Caco-2 (cell line): ENCODE measurements around the gene LTO1. TPM values are rescaled to one million over a fixed set of nuclear protein-coding genes. Genes with fewer than 3 reads are reported as not detected.
A peak's percentile ranks its signal among the peaks of the same experiment; 100 is the strongest.

Experiments
- BruUV-seq: library from RNA; stranded (reverse); fragments of 400-500 nt; replicated peaks from 2 replicates; lab custom pipeline; 2021; lab: Mats Ljungman, UMichigan
- CTCF ChIA-PET: fragments of 300-600 bp; sonication (Branson Sonifier 250); formaldehyde crosslinking; loops from one replicate; lab custom pipeline; 2022; ENCODE audit warnings: antibody characterized with exemption; lab: Charles Lee
- POLR2A ChIA-PET: fragments of 300-600 bp; sonication (Branson Sonifier 250); formaldehyde crosslinking; loops from one replicate; lab custom pipeline; 2022; ENCODE audit warnings: antibody characterized with exemption; lab: Charles Lee
- DNase-seq, 2 experiments: peaks; one replicate each; pipeline versions ENCODE4 v3.0.0 to v3.0.0-alpha.2; 2020 to 2022
- H3K27me3 ChIP-seq: replicated peaks from 2 replicates; pipeline ENCODE4 v1.6.0; 2011; ENCODE audit warnings: low read length; ENCODE audit not compliant: control insufficient read depth, insufficient read depth
- H3K36me3 ChIP-seq: 2 replicates; pipeline ENCODE4 v1.5.1; 2011; ENCODE audit warnings: low read length; ENCODE audit not compliant: control insufficient read depth, insufficient read depth
- H3K4me1 ChIP-seq: fragments of 250-450 bp; sonication (Bioruptor Pico); 2 replicates; pipeline ENCODE4 v1.5.1; 2020; ENCODE audit warnings: mild to moderate bottlenecking
- H3K4me3 ChIP-seq: 2 replicates; pipeline ENCODE4 v1.5.1; 2011; ENCODE audit warnings: low read depth, mild to moderate bottlenecking, control low read depth, low read length
- H3K9me3 ChIP-seq: fragments of 250-450 bp; sonication (Bioruptor Pico); 2 replicates; pipeline ENCODE4 v1.5.1; 2020; ENCODE audit warnings: mild to moderate bottlenecking, moderate library complexity
- H3K27ac Mint-ChIP-seq: one replicate; pipeline ENCODE4 v1.8.0; 2022; ENCODE audit warnings: mixed read lengths; ENCODE audit not compliant: unreplicated experiment
- H3K27me3 Mint-ChIP-seq: one replicate; pipeline ENCODE4 v1.8.0; 2022; ENCODE audit warnings: mixed read lengths; ENCODE audit not compliant: insufficient read depth, unreplicated experiment
- H3K36me3 Mint-ChIP-seq: one replicate; pipeline ENCODE4 v1.8.0; 2022; ENCODE audit warnings: mild to moderate bottlenecking, mixed read lengths; ENCODE audit not compliant: insufficient read depth, unreplicated experiment
- H3K4me1 Mint-ChIP-seq: one replicate; pipeline ENCODE4 v1.8.0; 2022; ENCODE audit warnings: low read depth, mixed read lengths; ENCODE audit not compliant: unreplicated experiment
- H3K4me3 Mint-ChIP-seq: one replicate; pipeline ENCODE4 v1.8.0; 2022; ENCODE audit warnings: mild to moderate bottlenecking, moderate library complexity, mixed read lengths; ENCODE audit not compliant: unreplicated experiment
- H3K9me3 Mint-ChIP-seq: one replicate; pipeline ENCODE4 v1.8.0; 2022; ENCODE audit warnings: mixed read lengths; ENCODE audit not compliant: unreplicated experiment
- CTCF ChIP-seq, 2 experiments: fragments of 200-600 bp in 1 of 2; IDR thresholded peaks; 1 replicate in 1 of 2; 2 replicates in 1 of 2; pipeline versions ENCODE4 v1.5.1 to v1.8.0; 2011 to 2022; ENCODE audit warnings: antibody characterized with exemption in 1 of 2, control low read depth in 1 of 2, inconsistent platforms in 1 of 2, low read depth in 1 of 2, low read length in 1 of 2, mild to moderate bottlenecking in 1 of 2, moderate library complexity in 1 of 2; ENCODE audit not compliant: insufficient read depth in 1 of 2, severe bottlenecking in 1 of 2, unreplicated experiment in 1 of 2
- intact Hi-C: fragments of 100-400 bp; cut with micrococcal nuclease; formaldehyde crosslinking; loops from one replicate; pipeline ENCODE4 v1.10.0; 2022; ENCODE audit not compliant: unreplicated experiment
- total RNA-seq: library from RNA; stranded (reverse); gene quantifications from 2 replicates; pipeline ENCODE4 v1.2.3, GENCODE V29; 2022

The LTO1 gene
- total RNA-seq, 1 experiment from 2014 or later: 49.3 TPM

DNA sequence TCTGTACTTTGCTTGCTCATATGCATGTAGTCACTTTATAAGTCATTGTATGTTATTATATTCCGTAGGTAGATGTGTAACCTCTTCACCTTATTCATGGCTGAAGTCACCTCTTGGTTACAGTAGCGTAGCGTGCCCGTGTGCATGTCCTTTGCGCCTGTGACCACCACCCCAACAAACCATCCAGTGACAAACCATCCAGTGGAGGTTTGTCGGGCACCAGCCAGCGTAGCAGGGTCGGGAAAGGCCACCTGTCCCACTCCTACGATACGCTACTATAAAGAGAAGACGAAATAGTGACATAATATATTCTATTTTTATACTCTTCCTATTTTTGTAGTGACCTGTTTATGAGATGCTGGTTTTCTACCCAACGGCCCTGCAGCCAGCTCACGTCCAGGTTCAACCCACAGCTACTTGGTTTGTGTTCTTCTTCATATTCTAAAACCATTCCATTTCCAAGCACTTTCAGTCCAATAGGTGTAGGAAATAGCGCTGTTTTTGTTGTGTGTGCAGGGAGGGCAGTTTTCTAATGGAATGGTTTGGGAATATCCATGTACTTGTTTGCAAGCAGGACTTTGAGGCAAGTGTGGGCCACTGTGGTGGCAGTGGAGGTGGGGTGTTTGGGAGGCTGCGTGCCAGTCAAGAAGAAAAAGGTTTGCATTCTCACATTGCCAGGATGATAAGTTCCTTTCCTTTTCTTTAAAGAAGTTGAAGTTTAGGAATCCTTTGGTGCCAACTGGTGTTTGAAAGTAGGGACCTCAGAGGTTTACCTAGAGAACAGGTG is 23.1 kb downstream of the LTO1 start:
- no peaks in the 10 kb centered on the region for H3K9me3 ChIP-seq
- Mint-ChIP-seq H3K27ac (no peak overlapping the region), H3K27me3 (no peaks in the 10 kb centered on the region), H3K4me3 (no peak overlapping the region), H3K36me3 (peaks cover 100% of the 10 kb centered on the region), H3K4me1 (peaks cover 17% of the 10 kb centered on the region), H3K9me3 (no peaks in the 10 kb centered on the region)
- H3K4me3 ChIP-seq: no peak overlapping the region
- no peaks in the 10 kb centered on the region for H3K27me3 ChIP-seq
- ChIA-PET POLR2A (no interaction called here), CTCF (no interaction called here)
- BruUV-seq: no TSS peak
- DNase-seq: peak in 1 of 2 experiments; percentile 23
- peaks cover 21% of the 10 kb centered on the region for H3K4me1 ChIP-seq
- intact Hi-C loops: no loop called here
- no peak for TF ChIP-seq CTCF (IDR thresholded peaks at IDR 0.05; ENCODE audit: insufficient read depth in 1 of 2, low read depth in 1 of 2, low read length in 1 of 2, severe bottlenecking in 1 of 2, unreplicated experiment in 1 of 2)
- H3K36me3 ChIP-seq: peaks cover 7% of the 10 kb centered on the region

DNA sequence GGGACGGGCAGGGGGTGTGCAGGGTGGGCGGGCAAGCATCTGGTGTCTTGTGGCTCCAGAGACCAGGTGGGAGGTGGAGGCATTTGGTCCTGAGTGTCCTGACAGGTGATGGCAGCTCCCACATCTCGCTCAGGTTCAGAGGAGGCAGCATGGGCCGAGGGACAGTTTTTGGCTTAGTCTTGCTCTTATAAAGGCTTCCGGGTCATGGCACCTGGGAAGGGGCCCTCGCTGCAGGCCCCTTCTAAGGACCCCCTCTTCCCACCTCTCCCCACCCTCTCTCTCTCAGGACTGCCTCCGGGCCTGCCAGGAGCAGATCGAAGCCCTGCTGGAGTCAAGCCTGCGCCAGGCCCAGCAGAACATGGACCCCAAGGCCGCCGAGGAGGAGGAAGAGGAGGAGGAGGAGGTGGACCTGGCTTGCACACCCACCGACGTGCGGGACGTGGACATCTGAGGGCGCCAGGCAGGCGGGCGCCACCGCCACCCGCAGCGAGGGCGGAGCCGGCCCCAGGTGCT is 24.3 kb downstream of the LTO1 start:
- Histone ChIP-seq H3K9me3 (no peaks in the 10 kb centered on the region), H3K4me1 (peaks cover 16% of the 10 kb centered on the region), H3K27me3 (no peaks in the 10 kb centered on the region), H3K36me3 (peaks cover 9% of the 10 kb centered on the region), H3K4me3 (no peak overlapping the region)
- H3K27me3 Mint-ChIP-seq: no peaks in the 10 kb centered on the region
- H3K36me3 Mint-ChIP-seq: peaks cover 100% of the 10 kb centered on the region
- POLR2A ChIA-PET: no interaction called here
- TF ChIP-seq CTCF (IDR thresholded peaks at IDR 0.05; ENCODE audit: insufficient read depth in 1 of 2, low read depth in 1 of 2, low read length in 1 of 2, severe bottlenecking in 1 of 2, unreplicated experiment in 1 of 2): no peak
- H3K27ac Mint-ChIP-seq: peak overlapping the region; percentile 57
- H3K9me3 Mint-ChIP-seq: no peaks in the 10 kb centered on the region
- peak in 1 of 2 experiments; percentile 45 for DNase-seq
- no TSS peak for BruUV-seq
- no peak overlapping the region for H3K4me3 Mint-ChIP-seq
- CTCF ChIA-PET: no interaction called here
- intact Hi-C loops: no loop called here
- H3K4me1 Mint-ChIP-seq: peaks cover 11% of the 10 kb centered on the region

DNA sequence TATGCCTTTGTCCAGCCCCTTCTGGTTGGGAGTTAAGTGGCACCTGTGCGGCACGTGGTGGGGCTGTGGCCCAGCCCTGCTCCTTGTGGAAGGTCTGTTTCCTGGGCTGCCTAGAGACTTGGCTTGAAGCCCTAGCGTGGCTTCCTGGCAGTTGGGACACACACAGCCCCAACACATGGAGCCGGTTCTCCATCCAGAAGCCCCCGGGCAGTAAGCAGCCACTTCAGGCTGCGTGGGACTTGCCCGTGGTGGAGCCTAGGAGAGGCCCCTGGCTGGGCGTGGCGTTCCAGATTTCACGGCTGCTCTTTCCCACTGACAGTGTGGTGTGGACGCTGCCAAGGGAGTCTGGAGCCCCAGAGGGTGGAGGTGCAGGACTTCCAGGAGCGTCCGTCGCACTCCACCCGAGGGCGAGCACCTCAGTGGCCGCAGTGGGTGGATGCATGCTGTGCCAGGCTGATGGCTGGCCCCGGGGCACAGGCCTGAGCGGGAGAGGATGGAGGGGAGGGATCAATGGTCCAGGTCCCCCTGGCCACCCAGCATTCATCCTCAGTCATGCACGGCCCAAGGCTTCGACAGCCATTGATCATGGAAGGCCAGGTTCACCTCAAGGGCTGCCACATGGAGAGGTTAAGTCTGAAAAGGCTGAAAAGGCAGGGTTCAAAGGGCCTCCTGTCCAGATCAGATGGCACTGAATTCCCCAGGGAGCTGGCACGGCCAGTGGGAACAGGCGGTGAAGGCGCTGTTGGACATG is 24.9 kb downstream of the LTO1 start:
- Histone ChIP-seq H3K27me3 (no peaks in the 10 kb centered on the region), H3K9me3 (no peaks in the 10 kb centered on the region), H3K4me1 (peaks cover 11% of the 10 kb centered on the region), H3K36me3 (peaks cover 10% of the 10 kb centered on the region), H3K4me3 (no peak overlapping the region)
- H3K27me3 Mint-ChIP-seq: no peaks in the 10 kb centered on the region
- ChIA-PET CTCF (no interaction called here), POLR2A (interaction anchor here (1.0 kb wide), 1 partner anchor 7 kb away, joined by 3 read pairs; no protein-coding TSS in a partner anchor)
- no peak for TF ChIP-seq CTCF (IDR thresholded peaks at IDR 0.05; ENCODE audit: insufficient read depth in 1 of 2, low read depth in 1 of 2, low read length in 1 of 2, severe bottlenecking in 1 of 2, unreplicated experiment in 1 of 2)
- peak in 1 of 2 experiments; percentile 45 for DNase-seq
- H3K4me1 Mint-ChIP-seq: peaks cover 7% of the 10 kb centered on the region
- peaks cover 100% of the 10 kb centered on the region for H3K36me3 Mint-ChIP-seq
- no TSS peak for BruUV-seq
- H3K9me3 Mint-ChIP-seq: no peaks in the 10 kb centered on the region
- H3K27ac Mint-ChIP-seq: peak overlapping the region; percentile 57
- no peak overlapping the region for H3K4me3 Mint-ChIP-seq
- intact Hi-C loops: no loop called here
